WI38 (cell line): ENCODE measurements around the gene NAPG.
"Not testable (repeated sequence)": the region's sequence is repeated elsewhere in the genome, so short reads cannot be mapped to it uniquely, and the experiment has no call there.

ENCODE experiments used
- H3K4me3 ChIP-seq: 2 replicates; pipeline ENCODE4 v1.5.1; 2011; ENCODE audit warnings: low read depth, mild to moderate bottlenecking, control low read depth, low read length
- TF ChIP-seq, protein P1 (sequence below): IDR thresholded peaks from 2 replicates; pipeline ENCODE4 v1.5.1; 2012; ENCODE audit warnings: low read depth, mild to moderate bottlenecking, control low read depth, low read length

NAPG gene

DNA sequence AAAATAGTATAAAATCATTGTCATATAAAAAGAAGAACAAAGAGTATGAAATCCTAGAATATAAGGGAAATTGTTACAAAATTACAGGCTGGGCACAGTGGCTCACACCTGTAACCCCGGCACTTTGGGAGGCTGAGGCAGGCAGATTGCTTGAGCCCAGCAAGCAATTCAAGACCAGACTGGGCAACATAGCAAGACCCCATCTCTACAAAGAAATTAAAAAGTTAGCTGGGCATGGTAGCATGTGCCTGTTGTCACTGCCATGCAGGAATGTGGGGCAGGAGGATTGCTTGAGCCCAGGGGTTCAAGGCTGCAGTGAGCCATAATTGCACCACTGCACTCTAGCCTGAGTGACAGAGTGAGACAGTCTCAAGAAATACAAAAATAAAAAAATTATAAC is 44.8 kb downstream of the NAPG start:
- H3K4me3 ChIP-seq = no peak overlapping the region
- TF ChIP-seq, protein P1, sequence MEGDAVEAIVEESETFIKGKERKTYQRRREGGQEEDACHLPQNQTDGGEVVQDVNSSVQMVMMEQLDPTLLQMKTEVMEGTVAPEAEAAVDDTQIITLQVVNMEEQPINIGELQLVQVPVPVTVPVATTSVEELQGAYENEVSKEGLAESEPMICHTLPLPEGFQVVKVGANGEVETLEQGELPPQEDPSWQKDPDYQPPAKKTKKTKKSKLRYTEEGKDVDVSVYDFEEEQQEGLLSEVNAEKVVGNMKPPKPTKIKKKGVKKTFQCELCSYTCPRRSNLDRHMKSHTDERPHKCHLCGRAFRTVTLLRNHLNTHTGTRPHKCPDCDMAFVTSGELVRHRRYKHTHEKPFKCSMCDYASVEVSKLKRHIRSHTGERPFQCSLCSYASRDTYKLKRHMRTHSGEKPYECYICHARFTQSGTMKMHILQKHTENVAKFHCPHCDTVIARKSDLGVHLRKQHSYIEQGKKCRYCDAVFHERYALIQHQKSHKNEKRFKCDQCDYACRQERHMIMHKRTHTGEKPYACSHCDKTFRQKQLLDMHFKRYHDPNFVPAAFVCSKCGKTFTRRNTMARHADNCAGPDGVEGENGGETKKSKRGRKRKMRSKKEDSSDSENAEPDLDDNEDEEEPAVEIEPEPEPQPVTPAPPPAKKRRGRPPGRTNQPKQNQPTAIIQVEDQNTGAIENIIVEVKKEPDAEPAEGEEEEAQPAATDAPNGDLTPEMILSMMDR = no peak

DNA sequence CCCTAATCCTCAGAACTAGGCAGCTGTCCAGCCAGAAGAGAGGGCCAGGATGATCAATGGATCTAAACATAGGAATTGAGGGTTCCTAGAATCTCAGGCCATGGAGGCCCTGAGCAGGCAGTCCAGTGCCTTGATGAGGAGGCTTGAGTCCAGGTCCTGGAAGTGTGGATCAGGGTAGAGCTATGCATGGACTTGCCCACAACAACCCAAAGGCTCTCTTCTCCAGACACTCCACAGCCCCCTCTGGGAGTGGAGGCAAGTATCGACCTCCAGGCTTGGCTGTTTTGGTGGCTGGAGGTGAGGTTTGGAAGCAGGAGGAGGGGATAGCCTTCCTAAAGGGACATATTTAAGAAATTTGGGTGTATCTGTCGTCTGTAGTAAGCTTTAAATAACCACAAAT is 45.7 kb downstream of the NAPG start:
- TF ChIP-seq, protein P1 = no peak
- H3K4me3 ChIP-seq = no peak overlapping the region

DNA sequence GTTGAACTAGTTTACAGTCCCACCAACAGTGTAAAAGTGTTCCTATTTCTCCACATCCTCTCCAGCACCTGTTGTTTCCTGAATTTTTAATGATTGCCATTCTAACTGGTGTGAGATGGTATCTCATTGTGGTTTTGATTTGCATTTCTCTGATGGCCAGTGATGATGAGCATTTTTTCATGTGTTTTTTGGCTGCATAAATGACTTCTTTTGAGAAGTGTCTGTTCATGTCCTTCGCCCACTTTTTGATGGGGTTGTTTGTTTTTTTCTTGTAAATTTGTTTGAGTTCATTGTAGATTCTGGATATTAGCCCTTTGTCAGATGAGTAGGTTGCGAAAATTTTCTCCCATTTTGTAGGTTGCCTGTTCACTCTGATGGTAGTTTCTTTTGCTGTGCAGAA is 47.4 kb downstream of the NAPG start:
- not testable (repeated sequence) for H3K4me3 ChIP-seq

DNA sequence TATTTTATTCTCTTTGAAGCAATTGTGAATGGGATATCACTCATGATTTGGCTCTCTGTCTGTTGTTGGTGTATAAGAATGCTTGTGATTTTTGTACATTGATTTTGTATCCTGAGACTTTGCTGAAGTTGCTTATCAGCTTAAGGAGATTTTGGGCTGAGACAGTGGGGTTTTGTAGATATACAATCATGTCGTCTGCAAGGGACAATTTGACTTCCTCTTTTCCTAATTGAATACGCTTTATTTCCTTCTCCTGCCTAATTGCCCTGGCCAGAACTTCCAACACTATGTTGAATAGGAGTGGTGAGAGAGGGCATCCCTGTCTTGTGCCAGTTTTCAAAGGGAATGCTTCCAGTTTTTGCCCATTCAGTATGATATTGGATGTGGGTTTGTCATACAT is 48.6 kb downstream of the NAPG start:
- H3K4me3 ChIP-seq = not testable (repeated sequence)

DNA sequence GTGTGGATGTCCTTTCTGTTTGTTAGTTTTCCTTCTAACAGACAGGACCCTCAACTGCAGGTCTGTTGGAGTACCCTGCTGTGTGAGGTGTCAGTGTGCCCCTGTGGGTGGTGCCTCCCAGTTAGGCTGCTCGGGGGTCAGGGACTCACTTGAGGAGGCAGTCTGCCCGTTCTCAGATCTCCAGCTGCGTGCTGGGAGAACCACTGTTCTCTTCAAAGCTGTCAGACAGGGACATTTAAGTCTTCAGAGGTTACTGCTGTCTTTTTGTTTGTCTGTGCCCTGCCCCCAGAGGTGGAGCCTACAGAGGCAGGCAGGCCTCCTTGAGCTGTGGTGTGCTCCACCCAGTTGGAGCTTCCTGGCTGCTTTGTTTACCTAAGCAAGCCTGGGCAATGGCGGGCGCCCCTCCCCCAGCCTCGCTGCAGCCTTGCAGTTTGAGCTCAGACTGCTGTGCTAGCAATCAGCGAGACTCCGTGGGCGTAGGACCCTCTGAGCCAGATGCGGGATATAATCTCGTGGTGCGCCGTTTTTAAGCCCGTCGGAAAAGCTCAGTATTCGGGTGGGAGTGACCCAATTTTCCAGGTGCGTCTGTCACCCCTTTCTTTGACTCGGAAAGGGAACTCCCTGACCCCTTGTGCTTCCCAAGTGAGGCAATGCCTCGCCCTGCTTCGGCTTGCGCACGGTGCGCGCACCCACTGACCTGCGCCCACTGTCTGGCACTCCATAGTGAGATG is 52.2 kb downstream of the NAPG start:
- not testable (repeated sequence) for H3K4me3 ChIP-seq

DNA sequence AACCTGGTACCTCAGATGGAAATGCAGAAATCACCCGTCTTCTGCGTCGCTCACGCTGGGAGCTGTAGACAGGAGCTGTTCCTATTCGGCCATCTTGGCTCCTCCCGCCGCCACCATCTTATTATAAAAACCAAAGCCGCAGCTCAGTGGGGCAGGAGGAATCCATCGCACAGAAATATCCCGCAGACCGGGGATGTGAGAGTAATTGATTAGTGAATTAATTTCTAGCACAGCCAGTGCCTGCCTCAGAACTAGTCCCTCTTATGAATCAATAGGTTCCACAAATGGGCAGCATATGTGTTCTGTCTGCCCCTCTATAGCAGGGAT is 52.7 kb downstream of the NAPG start:
- not testable (repeated sequence) for H3K4me3 ChIP-seq

DNA sequence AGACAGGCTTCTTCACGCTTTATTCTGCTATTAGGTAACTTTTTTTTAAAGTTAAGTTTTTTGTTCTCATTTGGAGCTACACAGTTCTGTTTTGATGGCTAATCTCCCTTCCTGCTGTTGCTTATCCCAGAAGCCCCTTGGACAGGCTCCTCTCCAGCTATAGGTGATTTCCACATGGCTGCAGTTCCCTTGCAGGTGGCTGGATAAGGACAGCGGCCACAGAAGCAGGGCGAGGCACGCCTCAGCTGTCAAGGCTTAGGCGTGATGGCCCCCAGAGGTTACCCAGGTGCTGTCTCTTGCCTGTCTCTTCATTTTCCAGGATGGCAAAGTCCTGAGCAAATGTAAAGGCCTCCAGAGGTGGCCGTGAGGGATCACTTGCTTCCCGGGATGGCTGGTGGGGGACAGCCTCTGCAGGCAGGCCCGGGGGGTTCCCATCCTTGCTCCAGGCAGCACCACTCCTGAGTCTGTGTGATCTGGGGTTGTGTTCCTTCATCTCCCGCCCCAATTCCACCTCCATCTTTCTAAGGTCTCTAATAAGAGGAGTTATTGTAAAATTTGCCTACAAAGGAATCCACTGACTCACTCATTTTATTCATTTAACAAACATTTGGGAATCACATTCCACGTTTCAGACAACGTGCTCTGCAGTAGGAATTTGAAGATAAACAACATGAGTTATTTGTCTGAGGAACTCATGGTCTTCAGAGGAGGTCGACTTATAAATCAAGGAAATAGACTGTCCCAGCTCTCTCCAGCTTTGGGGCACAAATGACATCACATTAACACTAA is 53.4 kb downstream of the NAPG start:
- no peak overlapping the region for H3K4me3 ChIP-seq
- TF ChIP-seq, protein P1 = no peak

DNA sequence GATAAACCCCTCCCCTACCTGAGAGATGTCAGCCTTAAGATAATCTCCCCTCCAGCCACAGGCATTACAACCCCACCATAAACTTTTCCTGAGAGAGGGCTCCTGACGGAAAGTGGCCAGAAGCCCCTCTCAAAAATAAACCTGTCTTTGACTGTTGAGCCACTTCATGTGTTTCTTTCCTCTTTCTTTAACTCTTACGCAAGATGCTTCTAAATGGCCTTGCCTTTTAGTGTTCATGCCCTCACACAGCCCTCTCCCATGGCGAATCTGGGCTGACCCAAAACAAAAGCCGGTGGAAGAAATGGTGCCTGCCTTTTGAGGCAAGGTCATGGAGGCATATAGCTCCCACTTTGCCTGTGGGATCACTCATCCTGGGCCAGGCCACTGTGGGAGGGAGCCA is 54.4 kb downstream of the NAPG start:
- TF ChIP-seq, protein P1 = no peak
- H3K4me3 ChIP-seq = no peak overlapping the region

DNA sequence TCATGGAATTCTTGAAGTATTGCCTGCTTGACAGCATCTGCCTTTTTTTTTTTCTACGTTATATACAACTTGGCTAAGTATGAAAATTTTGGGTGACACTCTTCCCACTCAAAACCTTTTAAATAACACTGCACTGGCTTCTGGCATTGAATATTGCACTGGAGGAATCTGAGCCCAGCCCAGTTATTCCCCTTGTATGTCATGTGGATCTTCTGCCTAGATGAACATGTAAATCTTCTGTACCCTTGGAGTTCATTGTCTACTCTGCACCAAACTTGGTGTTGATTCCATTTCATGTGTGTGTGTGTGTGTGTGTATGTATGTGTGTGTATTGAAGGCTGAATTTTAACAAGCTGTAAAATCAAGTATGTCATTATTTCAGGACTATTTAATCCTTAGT is 59.4 kb downstream of the NAPG start:
- H3K4me3 ChIP-seq = no peak overlapping the region
- TF ChIP-seq, protein P1 = no peak
